ENCODE results near the gene GTF3C1. TPM values are rescaled to one million over a fixed set of nuclear protein-coding genes. Genes with fewer than 3 reads are reported as not detected.

Gene GTF3C1
- total and polyA plus RNA-seq, 2 of the 8 experiments (the other 6 are each of a cell fraction or from before 2014, with no cell fraction given) = 89.3 to 126 TPM

DNA sequence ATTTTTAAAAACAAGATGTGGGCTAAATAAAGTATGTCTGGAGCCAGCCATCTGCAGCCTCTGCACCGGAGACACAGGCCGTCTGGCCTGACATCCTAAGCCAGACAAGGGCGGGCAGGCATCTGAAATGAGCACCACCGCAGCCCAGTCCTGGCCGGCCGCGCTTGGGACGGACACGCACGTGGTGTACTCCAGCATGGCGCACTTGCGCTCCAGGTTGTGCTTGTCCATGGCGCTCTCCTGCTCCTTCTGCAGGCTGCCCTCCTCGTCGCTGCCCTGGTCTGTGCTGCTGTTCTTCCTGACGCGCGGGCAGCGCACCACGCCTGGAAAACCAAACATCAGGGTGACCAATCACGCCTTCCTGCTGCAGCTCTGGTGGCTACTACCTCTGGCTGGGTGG is 60.3 kb downstream of the GTF3C1 start:
- peaks cover 48 to 91% (median 77%) of the 10 kb centered on the region in 4 experiments for H3K36me3 ChIP-seq (ENCODE audit: control insufficient read depth in 2 of 4, insufficient read depth in 4 of 4, low read length in 3 of 4)
- no peaks in the 10 kb centered on the region for H3K4me1 ChIP-seq (replicated peaks in 1 of 4; ENCODE audit: control insufficient read depth in 3 of 4, insufficient read depth in 4 of 4, low read length in 3 of 4)
- H2BK12ac ChIP-seq (ENCODE audit: low read depth, low read length) = no peak overlapping the region

More for the DNA sequence above, 60.3 kb downstream of the GTF3C1 start:
- Histone ChIP-seq H2BK20ac (ENCODE audit: low read length) (no peak overlapping the region), H3K9me3 (ENCODE audit: insufficient read depth in 2 of 2, low read depth in 1 of 2, low read length in 1 of 2) (no peaks in the 10 kb centered on the region), H3K18ac (ENCODE audit: extremely low read depth, low read length) (no peak overlapping the region), H3K4ac (replicated peaks; ENCODE audit: insufficient read length, low read depth, low read length) (no peak overlapping the region), H4K91ac (replicated peaks; ENCODE audit: insufficient read length, low read length) (no peak overlapping the region), H3K4me3 (ENCODE audit: extremely low read depth in 1 of 4, insufficient read depth in 2 of 4, low read depth in 3 of 4, low read length in 4 of 4) (no peak overlapping the region), H3K79me2 (ENCODE audit: control insufficient read depth in 1 of 2, insufficient read depth in 2 of 2, low read length in 2 of 2) (no peaks in the 10 kb centered on the region), H3K9ac (replicated peaks in 1 of 4; ENCODE audit: extremely low read depth in 1 of 4, low read depth in 3 of 4, low read length in 3 of 4) (no peak overlapping the region), H3K14ac (ENCODE audit: insufficient read length) (no peak overlapping the region), H2AK5ac (ENCODE audit: low read depth, low read length) (no peak overlapping the region), H3K23ac (ENCODE audit: insufficient read length) (no peak overlapping the region), H4K5ac (ENCODE audit: insufficient read length, low read depth, low read length) (no peak overlapping the region), H2BK15ac (ENCODE audit: low read length) (no peak overlapping the region), H3K79me1 (ENCODE audit: low read depth, low read length) (no peaks in the 10 kb centered on the region), H4K20me1 (replicated peaks in 1 of 2; ENCODE audit: control insufficient read depth in 1 of 2, insufficient read depth in 2 of 2, low read length in 2 of 2) (peaks cover 7 to 11% of the 10 kb centered on the region in 2 experiments), H3K56ac (replicated peaks; ENCODE audit: insufficient read length, low read depth, low read length) (no peak overlapping the region), H3K4me2 (ENCODE audit: insufficient read depth in 1 of 2, low read depth in 2 of 2, low read length in 2 of 2) (no peak overlapping the region), H2BK120ac (replicated peaks; ENCODE audit: low read depth, low read length) (no peak overlapping the region), H3K27ac (ENCODE audit: low read depth, low read length) (no peak overlapping the region), H3K23me2 (ENCODE audit: low read depth, low read length) (no peaks in the 10 kb centered on the region), H2BK5ac (ENCODE audit: low read depth, low read length) (no peak overlapping the region), H4K8ac (ENCODE audit: extremely low read depth, insufficient read depth, low read length) (no peak overlapping the region), H3K27me3 (replicated peaks in 1 of 4; ENCODE audit: control insufficient read depth in 3 of 4, extremely low read depth in 1 of 4, insufficient read depth in 3 of 4, low read length in 3 of 4) (no peaks in the 10 kb centered on the region), H2AFZ (ENCODE audit: low read length) (no peak overlapping the region)
- FAIRE-seq (no peak), DNase-seq (ENCODE audit: low read depth in 1 of 2, low spot score in 2 of 2) (no peak)
- POLR2A ChIA-PET (ENCODE audit: partially characterized antibody) = no interaction called here
- TF ChIP-seq, protein P1, sequence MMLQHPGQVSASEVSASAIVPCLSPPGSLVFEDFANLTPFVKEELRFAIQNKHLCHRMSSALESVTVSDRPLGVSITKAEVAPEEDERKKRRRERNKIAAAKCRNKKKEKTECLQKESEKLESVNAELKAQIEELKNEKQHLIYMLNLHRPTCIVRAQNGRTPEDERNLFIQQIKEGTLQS (IDR thresholded peaks at IDR 0.05; ENCODE audit: insufficient read depth, low read depth, low read length) = no peak
- no peak for TF ChIP-seq KDM4A (IDR thresholded peaks at IDR 0.05; ENCODE audit: low read depth, low read length, severe bottlenecking)
- TF ChIP-seq SAP30 (IDR thresholded peaks at IDR 0.05; ENCODE audit: insufficient read depth, insufficient replicate concordance, low read length) = no peak
- TF ChIP-seq POU5F1 (IDR thresholded peaks at IDR 0.05; ENCODE audit: low read depth, low read length) = no peak
- TF ChIP-seq RNF2 (IDR thresholded peaks at IDR 0.05; ENCODE audit: borderline replicate concordance, low read depth, low read length, missing control alignments, poor library complexity, severe bottlenecking) = no peak
- TF ChIP-seq SUZ12 (IDR thresholded peaks at IDR 0.05; ENCODE audit: low read length) = no peak
- TF ChIP-seq SP4 (IDR thresholded peaks at IDR 0.05; ENCODE audit: low read length) = no peak
- TF ChIP-seq CTBP2 (IDR thresholded peaks at IDR 0.05; ENCODE audit: borderline replicate concordance, insufficient read depth, insufficient read length, low read length) = no peak
- TF ChIP-seq TEAD4 (IDR thresholded peaks at IDR 0.05; ENCODE audit: low read depth, low read length) = no peak
- no peak for TF ChIP-seq POLR2A (IDR thresholded peaks at IDR 0.05; ENCODE audit: control extremely low read depth in 1 of 2, low read depth in 2 of 2, low read length in 2 of 2)
- TF ChIP-seq SIX5 (IDR thresholded peaks at IDR 0.05; ENCODE audit: low read depth, low read length) = no peak
- no peak for TF ChIP-seq GTF2F1 (IDR thresholded peaks at IDR 0.05; ENCODE audit: borderline replicate concordance, low read depth, low read length)
- 96% methylated on average over 21 of the region's 21 CpGs; no CpG with 5 or more reads in 1 of the 2 experiments for WGBS, 2 experiments (ENCODE audit: extremely low coverage in 1 of 2, insufficient coverage in 1 of 2, insufficient read length in 1 of 2, insufficient replicate concordance in 2 of 2, low coverage in 1 of 2, low lambda C conversion rate in 2 of 2, missing lambda C conversion rate in 1 of 2)
- CTCF ChIA-PET (ENCODE audit: partially characterized antibody) = no interaction called here
